Right renal cortex interstitium (tissue), 3 donors: ENCODE results near the gene TBX19. TPM values are rescaled to one million over a fixed set of nuclear protein-coding genes. Genes with fewer than 3 reads are reported as not detected.
"Not testable (repeated sequence)": the region's sequence is repeated elsewhere in the genome, so short reads cannot be mapped to it uniquely, and the experiment has no call there.

ENCODE experiments used
- DNase-seq, 3 donors: peaks; one replicate each; pipeline ENCODE4 v3.0.0-alpha.2; 2013; ENCODE audit warnings: low read depth in 3 of 3, low spot score in 2 of 3
- polyA plus RNA-seq, 3 donors: library from polyadenylated mRNA; unstranded; fragments of 120-200 nt; gene quantifications; one replicate each; pipeline ENCODE4 v1.2.1, GENCODE V29; 2013; ENCODE audit not compliant: insufficient read length in 3 of 3

TBX19 gene
- polyA plus RNA-seq, 3 donors = 2.1 to 2.4 (median 2.3) TPM

DNA sequence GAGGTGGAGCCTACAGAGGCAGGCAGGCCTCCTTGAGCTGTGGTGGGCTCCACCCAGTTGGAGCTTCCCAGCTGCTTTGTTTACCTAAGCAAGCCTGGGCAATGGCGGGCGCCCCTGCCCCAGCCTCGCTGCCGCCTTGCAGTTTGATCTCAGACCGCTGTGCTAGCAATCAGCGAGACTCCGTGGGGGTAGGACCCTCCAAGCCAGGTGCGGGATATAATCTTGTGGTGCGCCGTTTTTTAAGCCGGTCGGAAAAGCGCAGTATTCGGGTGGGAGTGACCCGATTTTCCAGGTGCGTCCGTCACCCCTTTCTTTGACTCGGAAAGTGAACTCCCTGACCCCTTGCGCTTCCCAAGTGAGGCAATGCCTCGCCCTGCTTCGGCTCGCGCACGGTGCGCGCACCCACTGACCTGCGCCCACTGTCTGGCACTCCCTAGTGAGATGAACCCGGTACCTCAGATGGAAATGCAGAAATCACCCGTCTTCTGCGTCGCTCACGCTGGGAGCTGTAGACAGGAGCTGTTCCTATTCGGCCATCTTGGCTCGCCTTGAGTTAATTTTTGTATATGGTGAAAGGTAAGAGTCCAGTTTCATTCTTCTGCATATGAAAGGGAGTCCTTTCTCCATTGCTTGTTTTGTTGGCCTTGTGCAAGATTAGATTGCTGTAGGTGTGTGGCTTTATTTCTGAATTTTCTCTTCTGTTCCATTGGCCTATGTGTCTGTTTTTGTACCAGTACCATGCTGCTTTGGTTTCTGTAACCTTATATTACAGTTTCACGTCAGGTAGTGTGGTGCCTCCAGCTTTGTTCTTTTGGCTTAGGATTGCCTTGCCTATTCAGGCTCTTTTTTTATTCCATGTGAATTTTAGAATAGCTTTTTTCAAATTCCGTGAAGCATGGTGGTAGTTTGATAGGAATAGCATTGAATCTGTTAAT lies 73.9 kb downstream of the TBX19 start:
- not testable (repeated sequence) for DNase-seq

DNA sequence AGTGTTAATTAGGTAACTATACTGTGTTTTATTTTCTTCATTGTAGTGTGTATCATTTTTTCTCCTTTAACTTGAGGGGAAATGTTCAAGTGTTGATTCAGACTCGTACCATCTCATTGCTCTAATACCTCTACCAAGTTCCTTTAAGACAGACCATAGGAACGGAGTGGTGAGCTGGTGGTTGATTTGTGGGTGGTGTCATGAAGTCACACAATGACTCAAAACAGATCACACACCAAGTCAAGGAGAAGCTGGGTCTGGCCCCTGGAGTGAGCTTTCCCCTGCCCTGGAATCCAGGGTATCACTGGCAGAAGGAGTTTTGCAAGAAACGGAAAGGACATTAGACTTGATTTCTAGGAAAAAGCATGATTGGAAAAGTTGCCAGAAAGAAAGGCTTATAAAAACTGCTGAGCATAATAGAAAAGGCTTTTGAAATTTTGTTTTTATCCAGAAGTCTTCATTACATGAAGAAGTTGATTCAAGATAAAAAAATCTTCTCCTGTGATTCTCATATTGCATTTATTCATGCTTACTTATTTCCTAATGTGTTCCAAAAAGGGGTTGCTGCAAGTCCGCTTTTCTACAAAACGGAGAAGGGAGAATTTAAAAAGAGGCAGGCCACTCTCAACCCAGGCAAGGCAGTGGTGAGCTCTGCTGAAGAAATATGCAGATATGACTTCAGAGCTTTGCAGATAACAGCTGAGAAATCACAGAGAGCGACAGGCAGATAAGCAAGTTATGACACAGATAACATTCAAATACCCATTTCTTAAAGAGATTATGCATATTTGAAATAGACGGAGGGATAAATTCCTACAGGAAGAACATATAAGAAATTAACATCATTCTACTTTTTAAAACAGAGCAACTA lies 79.7 kb downstream of the TBX19 start:
- no peak for DNase-seq

DNA sequence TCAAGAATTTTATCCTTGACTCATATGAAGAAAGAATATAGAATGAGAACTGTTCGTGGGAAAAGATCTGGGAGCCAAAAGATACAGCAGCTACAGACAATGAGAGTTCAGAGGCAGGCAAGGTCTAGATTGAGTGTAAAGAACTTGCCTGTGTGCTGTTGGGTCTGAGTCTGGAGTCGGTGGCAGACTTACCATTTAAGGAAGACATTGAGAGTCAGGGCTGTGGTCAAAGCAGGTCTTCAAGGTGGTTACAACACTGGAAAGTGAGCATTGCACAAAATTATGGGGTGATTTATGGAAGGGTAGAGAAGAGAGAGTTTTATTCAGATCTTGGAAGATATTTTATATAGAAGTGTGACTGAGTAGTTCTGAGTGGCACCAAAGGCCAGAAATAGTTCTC lies 80.6 kb downstream of the TBX19 start:
- DNase-seq = no peak

DNA sequence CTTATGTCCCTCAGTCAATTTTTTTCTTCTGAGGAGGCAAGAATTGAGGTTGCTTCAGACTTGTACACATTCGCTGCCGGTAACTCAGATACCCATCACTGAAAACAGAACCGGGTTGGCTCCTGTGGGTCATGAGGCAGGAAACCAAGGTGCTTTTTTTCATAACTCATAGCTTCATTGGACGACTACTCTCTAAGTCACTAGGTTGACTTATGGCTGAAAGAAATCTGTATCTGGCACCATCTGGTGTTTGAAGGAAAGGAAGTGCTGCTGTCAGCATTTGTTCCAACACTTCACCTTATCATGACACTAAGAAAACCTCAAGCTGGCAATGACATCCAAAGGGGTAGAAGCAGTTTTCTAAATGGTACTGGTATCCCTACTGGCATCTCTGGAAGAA lies 82.3 kb downstream of the TBX19 start:
- no peak for DNase-seq

Other genes starting within 250 kb of the TBX19 start
- gene GPR161, start 143.9 kb upstream of the TBX19 start, polyA plus RNA-seq = 10 to 100 TPM; 19.8 to 20.6 (median 20.5) TPM
- gene TIPRL, start 101.9 kb upstream of the TBX19 start, polyA plus RNA-seq = 10 to 100 TPM; 49.4 to 59.5 (median 51.0) TPM
- gene SFT2D2, start 54.9 kb upstream of the TBX19 start, polyA plus RNA-seq = 10 to 100 TPM; 16.1 to 17.3 (median 16.4) TPM